ENCODE data around the gene CD200R1L.

The CD200R1L gene

GRCh38 chr3:112786002-112786590, 60.6 kb downstream of the CD200R1L start:
- DNase-seq, result no peak

- DNase-seq, result no peak
Measured at GRCh38 chr3:112785321-112786001, 61.2 kb downstream of the CD200R1L start.

DNA sequence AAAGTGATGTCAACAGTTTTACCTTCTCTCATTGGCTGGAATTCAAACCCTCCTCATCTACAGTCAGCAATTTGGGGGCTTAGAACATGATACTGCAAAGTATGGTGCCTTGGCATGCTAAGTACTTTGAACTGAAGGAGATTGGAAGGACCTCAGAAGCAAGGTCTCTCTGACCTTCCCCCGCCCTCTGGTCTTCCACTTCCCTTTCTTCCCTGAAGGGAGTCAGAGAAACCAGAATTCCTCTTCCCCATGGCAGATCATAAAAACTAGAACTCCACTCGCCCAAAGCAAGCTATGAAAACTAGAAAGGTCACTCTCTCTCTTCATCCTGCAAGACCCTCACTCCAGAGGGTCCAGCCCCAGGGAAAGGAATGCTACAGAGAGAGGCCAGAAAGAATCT, 64.2 kb downstream of the CD200R1L start:
- DNase-seq, result no peak

DNA sequence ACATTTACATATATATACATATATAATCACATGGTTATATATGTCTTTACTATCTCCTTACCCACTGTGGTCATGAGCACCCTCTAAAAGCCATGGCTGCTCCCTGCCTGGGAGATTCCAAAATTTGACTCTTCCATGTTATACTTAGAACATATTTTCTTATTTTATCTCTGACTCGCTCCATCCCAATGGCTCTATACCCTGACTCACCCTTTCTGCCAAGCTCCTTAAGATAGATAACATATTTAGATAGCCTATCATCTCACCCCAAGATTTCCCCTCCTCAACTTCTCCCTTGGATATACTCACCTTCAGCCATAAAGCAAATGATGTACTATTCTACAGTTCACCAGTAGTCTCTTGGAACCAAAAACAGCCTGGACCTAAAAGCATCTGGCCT, 65.1 kb downstream of the CD200R1L start:
- no peak for DNase-seq

DNA sequence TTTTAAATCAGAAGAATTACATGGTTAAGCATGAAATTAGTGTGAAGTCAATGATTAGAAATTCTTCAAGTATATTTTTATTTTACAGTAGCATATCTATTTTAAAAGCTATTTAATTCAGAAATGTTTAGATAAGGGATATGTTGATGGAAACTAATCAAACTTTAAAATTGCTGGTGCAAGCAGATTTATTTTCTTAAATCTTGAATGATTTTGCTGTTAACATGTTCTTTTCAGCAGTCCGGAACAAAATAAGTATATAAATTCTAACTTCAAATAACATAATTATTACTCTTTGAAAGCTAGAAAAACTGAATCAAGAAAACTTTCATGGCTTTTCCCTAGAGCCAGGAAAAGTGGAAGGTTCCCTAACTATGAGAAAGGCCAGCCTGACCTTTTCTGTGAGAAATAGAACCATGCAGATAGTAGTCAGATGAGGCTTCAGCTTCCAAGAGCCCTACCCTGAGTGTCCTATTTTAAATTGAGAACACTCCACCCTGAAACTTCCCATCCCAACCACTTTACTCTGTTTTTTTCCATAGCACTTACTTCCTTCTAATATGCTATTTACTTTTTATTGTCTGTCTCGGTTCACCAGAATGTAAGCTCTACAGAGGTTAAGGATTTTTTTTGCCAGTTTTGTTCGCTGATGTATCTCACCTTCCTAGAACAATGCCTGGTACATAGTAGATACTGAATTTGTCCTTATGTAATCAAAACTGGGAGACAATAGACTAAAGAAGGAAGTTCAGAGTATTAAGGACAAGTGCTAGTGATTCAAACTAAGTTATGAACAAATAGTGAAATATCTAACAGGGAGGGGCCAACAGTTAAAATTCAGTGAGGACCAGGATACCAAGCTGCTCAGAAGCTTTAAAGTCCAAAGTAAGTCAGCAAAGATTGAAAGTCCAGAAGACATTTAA, 66.8 kb downstream of the CD200R1L start:
- no peak for DNase-seq

DNA sequence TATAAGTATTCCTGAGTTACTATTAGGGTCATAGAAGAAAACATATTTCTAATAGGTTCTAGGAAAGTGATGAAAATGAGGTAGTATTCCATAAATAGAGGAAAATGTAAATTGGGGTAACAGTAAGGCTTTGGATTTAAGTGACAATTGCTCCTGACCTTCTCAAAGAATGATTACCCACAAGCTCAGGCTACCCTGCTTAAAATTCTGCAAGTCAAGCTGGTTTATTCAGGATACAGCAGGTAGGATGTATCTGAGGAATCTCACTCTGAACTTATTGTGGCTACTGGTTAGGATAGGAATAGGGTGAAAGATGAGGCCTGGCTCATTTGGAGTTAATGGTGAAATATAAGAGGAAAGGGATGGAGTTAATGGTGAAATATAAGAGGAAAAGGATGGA, 67.7 kb downstream of the CD200R1L start:
- no peak for DNase-seq

GRCh38 chr3:112778353-112778948, 68.2 kb downstream of the CD200R1L start:
- DNase-seq, result no peak

- DNase-seq, result no peak
Measured at GRCh38 chr3:112777811-112778210, 68.9 kb downstream of the CD200R1L start.

DNA sequence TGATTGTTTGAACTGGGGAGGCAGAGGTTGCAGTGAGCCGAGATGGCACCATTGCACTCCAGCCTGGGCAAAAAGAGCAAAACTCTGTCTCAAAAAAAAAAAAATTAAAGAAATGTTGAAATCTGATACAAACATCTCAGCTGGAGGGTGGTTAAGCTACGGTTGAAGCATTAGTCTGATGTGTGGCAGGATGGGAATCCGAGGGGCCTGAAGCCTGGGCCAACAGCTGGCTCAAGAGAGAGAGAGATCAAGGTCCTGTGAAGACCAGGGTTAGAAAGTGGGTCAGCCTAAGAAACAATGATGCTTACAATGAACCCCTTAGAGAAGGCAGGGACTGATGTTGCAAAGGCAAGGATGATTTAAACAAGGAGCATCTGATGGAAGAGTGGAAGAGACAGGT, 69.8 kb downstream of the CD200R1L start:
- no peak for DNase-seq

GRCh38 chr3:112776000-112776399, 70.7 kb downstream of the CD200R1L start:
- no peak for DNase-seq

GRCh38 chr3:112775011-112775742, 71.5 kb downstream of the CD200R1L start:
- no peak for DNase-seq

GRCh38 chr3:112774293-112774926, 72.3 kb downstream of the CD200R1L start:
- no peak for DNase-seq

GRCh38 chr3:112773864-112774263, 72.8 kb downstream of the CD200R1L start:
- peak; percentile 65 for DNase-seq

DNA sequence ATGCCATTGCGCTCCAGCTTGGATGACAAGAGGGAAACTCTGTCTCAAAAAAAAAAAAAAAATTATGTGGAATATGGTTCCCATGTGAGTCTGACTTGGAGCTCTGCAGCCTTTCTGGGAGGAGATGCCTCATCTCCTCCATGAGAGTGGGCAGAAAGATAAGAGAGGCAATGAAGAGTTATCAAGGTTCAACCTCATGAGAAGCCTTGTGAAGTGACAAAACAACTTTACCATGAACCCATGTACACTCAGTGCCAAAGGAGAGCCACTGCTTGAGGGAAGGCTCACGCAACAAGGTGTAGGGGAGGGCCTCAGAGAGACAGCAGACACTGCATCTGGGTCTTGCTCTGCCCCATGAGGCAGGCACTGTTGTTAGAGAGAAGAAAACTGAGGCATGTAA, 75.7 kb downstream of the CD200R1L start:
- DNase-seq, result no peak

GRCh38 chr3:112770032-112770626, 76.5 kb downstream of the CD200R1L start:
- DNase-seq, result no peak

DNA sequence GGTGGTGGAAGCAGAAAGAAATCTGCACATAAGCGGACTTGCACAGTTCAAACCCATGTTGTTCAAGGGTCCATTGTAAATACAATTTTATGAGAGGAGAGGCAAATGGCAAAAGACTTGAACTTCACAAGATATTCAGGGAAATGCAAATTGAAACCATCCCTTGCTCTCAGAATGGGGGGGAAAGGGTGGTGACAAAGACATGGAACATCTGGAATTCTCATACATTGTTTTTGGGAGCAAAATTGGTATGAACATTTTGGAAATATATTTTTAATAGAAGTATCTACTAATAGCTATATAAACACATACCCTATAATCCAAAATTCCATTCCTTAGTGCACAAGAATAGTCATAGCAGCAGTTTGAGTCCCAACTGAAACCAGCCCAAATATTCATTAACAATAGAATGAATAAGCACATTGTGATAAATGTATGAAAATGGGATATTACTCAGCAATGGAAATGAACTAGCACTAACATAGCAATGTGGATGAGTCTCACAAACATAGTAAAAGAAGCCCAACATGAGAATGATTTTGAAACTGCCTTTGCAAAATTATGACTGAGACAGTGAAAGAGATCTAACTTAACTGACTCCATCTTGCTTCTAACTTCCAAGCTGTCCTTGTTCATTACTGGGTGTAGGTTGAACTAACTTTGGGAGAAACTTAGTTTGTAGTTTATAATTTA, 77.2 kb downstream of the CD200R1L start:
- DNase-seq, result no peak

GRCh38 chr3:112767777-112768176, 78.9 kb downstream of the CD200R1L start:
- no peak for DNase-seq

GRCh38 chr3:112767177-112767576, 79.5 kb downstream of the CD200R1L start:
- peak; percentile 23 for DNase-seq
